NCI-H1105 treated with DMSO at 0.1 percent for 48 hours (cell line): ENCODE data around the gene CTRB2.
"Not testable (repeated sequence)": the region's sequence is repeated elsewhere in the genome, so short reads cannot be mapped to it uniquely, and the experiment has no call there.

Experiments
- DNase-seq: peaks from one replicate; lab custom pipeline; 2025; lab: John Stamatoyannopoulos, UW

Gene CTRB2

GRCh38 chr16:75227361-75228142, 20.6 kb upstream of the CTRB2 start:
- DNase-seq, result no peak

GRCh38 chr16:75226550-75227360, 19.8 kb upstream of the CTRB2 start:
- no peak for DNase-seq

DNA sequence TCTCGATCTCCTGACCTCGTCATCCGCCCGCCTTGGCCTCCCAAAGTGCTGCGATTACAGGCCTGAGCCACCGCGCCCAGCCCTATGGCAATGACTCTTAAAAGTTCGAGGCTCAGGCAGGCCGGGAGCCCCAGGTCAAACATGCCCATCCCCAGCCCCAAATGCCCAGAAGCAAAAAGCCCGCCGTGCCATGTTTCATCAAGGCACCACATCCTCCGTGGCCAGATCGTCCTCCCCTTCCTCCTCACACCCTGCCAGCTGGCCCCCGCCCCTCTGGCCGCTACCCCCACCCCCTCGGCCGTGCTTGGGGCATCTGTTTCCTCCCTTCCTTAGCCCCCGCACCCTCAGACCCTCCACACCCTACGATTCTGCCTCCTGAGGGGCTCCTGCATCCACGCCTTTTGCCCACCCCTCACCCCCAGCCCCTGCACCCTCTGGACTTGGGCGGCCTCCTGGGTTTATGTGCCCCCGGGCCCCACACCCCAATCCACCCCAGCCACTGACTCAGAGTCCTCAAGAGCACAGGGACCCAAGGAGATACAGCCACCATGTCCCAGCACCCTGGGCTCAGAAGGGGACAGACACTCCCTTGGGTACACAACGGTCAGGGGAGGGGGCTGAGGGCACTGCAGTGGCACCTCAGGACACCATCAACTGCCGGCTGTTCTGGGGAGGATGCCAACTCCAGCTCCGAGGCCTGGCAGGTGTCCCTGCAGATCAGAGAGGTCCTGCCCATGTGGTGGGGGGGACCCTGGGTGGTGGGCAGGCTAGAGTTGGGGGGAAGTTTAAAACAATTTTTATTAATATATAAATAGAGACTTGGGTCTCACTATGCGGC, 18.9 kb upstream of the CTRB2 start:
- DNase-seq, result no peak

DNA sequence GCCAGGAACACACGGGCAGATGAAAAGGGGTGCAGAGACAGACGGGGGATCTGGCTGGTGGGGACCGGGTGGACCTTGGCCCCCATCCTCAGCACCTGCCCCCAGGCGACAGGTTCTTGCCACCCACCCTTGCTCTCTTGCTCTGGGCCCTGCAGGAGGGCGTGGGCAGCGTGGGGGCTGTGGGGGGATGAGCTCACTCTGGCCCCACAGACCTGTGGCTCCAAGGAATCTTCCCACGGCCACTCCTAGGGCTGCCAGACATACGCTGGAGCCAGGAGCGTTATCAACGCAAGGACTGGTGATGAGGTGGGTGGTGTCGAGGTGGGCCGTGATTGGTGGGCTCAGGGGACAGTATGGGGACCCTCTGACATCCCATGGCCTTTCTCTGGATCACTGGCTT, 18.1 kb upstream of the CTRB2 start:
- DNase-seq, result no peak

DNA sequence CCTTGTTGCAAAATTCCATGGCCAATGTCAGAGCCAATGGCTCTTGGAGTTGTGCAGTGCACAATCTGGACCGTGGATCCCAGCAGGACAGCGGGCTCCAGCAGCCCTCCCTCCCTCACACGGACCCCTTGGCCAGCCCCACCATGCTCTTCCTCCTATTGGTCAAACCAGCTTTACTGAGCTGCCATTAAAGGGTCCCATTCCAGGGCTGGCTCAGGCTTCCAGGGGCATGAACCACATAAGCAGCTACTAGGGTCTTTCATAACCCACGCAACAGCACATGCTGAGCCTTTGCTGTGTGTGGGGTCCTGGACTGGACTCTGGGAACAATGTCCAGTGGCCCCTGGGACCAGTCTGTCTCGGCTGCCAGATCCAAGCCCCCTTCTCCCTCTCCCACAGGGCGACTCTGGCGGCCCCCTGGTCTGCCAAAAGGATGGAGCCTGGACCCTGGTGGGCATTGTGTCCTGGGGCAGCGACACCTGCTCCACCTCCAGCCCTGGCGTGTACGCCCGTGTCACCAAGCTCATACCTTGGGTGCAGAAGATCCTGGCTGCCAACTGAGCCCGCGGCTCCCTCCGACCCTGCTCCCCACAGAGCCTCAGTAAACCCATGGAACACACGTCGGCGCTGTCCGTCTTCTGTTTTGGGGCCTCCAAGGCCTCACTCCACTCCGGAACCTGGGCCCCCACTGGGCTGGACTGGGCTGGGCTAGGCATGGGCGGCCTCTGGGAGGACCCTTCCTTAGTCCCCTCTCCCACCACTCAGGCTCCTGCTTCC, 17.5 kb upstream of the CTRB2 start:
- DNase-seq, result no peak

- DNase-seq, result not testable (repeated sequence)
Observed at GRCh38 chr16:75223129-75223528, 16.2 kb upstream of the CTRB2 start.

DNA sequence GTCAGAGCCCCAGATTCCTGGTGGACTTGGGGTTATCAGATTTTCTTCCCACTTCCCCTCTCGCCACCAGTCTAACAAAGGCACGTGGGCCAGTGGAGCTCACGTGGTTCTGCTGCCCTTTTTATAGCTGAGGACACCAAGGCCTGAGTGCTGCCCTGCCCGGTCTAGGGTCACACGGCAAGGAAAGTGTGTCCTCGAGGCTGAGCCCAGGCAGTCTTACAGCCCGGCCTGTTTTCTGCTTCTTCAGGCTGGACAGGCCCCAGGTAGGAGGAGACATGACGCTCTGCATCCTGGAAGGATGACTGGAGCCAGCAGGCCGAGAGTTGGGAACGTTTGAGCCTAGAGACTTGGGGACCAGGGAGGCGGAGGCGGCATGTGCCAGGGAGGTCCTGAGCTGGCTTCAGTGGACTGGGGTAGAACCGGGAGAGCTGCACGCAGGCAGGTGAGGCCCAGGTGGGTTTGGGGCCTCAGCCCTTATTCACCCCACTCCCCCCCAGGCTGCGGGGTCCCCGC, 15.4 kb upstream of the CTRB2 start:
- no peak for DNase-seq

DNA sequence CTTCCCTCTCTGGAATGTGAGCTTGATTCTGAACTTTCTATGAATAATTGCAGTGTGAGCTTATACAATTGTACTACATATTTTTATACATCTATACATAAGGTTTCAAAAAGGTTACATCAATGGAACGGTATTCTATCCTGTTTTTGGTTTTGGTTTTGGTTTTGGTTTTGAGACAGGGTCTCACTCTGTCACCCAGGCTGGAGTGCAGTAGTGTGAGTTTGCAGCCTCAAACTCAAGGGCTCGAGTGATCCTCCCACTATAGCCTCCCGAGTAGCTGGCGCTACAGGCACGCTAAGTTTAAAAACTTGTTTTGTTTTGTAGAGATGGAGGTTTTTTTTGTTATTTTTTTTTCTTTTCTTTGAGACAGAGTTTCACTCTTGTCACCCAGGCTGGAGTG, 12.9 kb upstream of the CTRB2 start:
- DNase-seq, result no peak

GRCh38 chr16:75219088-75219487, 12.1 kb upstream of the CTRB2 start:
- DNase-seq, result no peak

DNA sequence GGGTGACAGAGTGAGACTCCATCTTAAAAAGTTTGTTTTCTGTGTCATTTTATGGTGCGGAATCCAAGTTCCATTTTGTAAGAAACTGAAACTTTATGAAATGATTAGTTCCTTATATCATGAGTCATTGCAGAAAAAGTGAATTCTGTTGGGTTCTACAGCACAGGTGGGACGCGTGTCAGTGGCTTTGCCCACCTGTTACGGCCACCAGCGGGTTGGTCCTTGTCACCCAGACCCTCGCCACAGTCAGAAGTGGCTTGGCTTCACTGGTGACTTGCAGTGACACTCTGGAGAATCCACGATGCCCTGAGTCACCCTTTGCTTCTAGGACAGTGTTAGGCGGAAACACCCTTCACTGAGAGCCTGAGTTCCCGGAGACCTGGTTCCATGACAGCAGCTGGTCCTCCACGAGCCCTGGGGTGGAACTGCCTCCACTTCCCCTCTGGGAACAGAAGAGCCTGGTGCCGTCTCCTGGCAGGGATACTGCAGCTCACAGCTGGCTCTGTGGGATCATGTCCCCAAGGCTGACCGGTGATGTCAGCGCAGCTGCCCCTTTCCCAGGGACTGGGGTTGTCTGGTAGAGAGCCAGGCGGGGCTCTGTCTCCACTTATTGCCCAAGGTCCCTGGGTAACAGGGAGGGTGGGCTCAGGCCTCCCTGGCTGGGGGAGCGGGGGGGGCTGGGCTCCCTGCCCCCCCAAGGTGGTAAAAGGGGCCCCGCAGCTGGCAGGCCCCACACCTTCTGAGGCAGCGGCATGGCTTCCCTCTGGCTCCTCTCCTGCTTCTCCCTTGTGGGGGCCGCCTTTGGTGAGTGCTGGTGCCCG, 11.5 kb upstream of the CTRB2 start, which contains the start of gene CTRB1:
Gene CTRB1, plus strand, starts transcription at position 733 of the 821 bp plus-strand sequence. Its CDS starts 20 bp downstream, at position 753.
- no peak for DNase-seq

- no peak for DNase-seq
Observed at GRCh38 chr16:75217389-75217851, 10.5 kb upstream of the CTRB2 start.

- DNase-seq, result no peak
Observed at GRCh38 chr16:75216576-75216975, 9.6 kb upstream of the CTRB2 start.

- no peak for DNase-seq
Observed at GRCh38 chr16:75216127-75216526, 9.2 kb upstream of the CTRB2 start.

DNA sequence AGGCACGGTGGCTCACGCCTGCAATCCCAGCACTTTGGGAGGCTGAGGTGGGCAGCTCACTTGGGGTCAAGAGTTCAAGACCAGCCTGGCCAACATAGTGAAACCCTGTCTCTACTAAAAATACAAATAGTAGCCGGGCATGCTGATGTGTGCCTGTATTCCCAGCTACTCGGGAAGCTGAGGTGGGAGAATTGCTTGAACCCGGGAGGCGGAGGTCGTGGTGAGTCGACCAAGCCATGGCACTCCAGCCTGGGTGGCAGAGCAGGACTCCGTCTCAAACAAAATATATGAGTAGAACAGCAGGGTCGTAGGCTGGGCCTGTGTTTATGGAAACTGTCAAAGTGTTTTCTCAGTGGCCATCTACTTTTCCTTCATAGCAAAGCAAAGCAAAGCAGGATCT, 4.3 kb upstream of the CTRB2 start:
- DNase-seq, result not testable (repeated sequence)

DNA sequence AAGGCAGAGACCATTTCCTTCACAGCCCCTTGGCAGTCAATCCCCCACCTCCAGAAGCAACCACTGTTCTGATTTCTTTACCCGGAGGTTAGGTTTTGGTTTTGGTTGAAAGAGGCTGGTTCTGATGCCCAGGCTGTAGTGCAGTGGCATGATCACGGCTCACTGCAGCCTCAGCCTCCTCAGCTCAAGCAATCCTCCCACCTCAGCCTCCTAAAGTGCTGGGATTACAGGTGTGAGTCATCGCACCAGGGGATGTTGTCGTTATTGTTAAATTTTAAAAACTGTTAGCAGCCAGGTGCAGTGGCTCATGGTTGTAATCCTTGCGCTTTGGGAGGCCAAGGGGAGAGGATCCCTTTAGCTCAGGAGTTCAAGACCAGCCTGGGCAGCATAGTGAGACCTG, 3.0 kb upstream of the CTRB2 start:
- no peak for DNase-seq

DNA sequence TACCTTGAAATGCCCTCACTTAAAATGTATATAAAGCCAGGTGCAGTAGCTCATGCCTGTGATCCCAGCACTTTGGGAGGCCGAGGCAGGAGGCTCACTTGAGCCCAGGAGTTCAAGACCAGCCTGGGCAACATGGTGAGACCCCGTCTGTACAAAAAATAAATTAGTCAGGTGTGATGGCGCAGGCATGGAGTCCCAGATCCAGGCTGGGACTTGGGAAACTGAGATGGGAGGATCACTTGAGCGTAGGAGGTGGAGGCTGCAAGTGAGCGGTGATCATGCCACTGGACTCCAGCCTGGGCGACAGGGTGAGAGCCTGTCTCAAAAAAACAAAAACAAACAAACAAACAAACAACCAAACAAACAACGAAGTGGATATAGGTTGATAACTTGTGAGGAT, 2.6 kb upstream of the CTRB2 start:
- not testable (repeated sequence) for DNase-seq

DNA sequence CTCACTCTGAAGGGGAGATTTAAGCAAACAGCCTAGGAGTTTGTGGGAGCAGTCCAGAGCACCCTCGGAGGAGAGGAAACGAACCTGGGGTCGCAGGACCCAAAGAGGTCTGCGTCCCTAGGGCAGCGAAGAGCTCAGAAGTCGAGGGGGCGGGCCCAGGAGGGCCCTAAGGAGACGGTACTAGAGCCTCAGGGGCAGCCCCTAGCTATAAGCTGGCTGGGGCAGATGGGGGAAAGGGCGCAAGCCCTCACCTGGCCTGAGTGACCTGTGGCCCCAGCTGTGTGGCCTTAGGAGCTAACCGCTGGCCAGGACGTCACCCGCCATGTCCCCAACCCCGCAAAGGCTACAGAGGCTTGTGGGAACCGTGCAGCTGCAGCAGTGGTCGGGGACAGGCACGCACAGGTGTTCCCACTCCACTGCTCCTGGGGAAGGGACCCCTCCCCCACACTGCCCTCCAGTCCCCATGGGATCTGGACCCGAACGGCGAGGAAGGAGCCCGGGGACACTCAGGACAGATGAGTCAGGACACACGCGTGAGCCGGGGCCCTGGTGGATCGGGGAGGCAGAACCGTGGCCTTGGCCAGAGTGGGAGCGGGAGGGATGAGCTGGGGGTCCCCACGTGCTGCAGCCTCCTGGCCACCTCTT, 2.0 kb upstream of the CTRB2 start:
- DNase-seq, result no peak

DNA sequence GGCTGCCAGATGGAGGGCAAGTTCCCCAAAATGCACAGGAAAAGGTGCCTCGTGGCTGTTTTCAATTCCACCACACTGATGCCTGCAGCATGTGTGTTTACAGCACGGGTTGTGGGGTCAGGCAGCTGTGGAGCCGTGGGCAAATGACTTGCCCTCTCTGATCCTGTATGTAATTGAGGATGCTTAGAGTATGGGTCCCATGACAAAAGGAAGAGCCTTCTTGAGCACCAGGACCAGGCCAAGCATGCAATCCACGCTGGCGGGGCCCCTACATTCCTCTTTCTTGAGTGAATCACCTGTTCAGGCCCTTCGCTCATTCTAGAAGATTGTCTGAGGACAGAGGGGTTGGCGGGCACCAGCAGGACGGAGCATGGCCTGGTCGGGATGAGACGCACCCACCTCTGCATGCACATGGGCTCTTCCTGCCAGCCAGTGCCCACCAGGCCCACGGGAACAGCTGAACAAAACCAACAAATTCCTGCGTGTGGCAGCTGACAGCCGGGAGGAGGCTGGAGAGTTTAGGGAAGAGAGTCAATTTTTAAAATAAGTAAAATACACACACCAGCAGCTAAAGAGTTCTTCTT, 1.4 kb upstream of the CTRB2 start:
- DNase-seq, result no peak

- DNase-seq, result no peak
Observed at GRCh38 chr16:75207831-75208230, 870 bp upstream of the CTRB2 start.
